WTC11 (cell line): ENCODE measurements around the gene NEURL1B. TPM values are rescaled to one million over a fixed set of nuclear protein-coding genes. Genes with fewer than 3 reads are reported as not detected.
A peak's percentile ranks its signal among the peaks of the same experiment; 100 is the strongest.

Experiments used
- ATAC-seq: fragments of 200-7000 bp; cut with Tn5 transposase; 2 replicates; pipeline ENCODE4 v1.10.0; 2021; ENCODE audit warnings: mild to moderate bottlenecking, moderate library complexity
- CTCF ChIA-PET: fragments of 300-600 bp; sonication (Branson Sonifier 250); formaldehyde crosslinking; loops from one replicate; lab custom pipeline; 2021; ENCODE audit warnings: antibody characterized with exemption; lab: Charles Lee
- POLR2A ChIA-PET: fragments of 350-600 bp; sonication (Branson Sonifier 250); formaldehyde crosslinking; loops from one replicate; lab custom pipeline; 2021; ENCODE audit warnings: antibody characterized with exemption; lab: Charles Lee
- DNase-seq: peaks from one replicate; pipeline ENCODE4 v3.0.0; 2021; ENCODE audit warnings: low spot score
- H3K27ac Mint-ChIP-seq: 2 replicates; pipeline ENCODE4 v1.8.0; 2021; ENCODE audit warnings: mixed read lengths
- H3K27me3 Mint-ChIP-seq: 2 replicates; pipeline ENCODE4 v1.8.0; 2021; ENCODE audit warnings: low read depth, mild to moderate bottlenecking, moderate library complexity, mixed read lengths
- H3K36me3 Mint-ChIP-seq: 2 replicates; pipeline ENCODE4 v1.8.0; 2021; ENCODE audit warnings: mixed read lengths
- H3K4me1 Mint-ChIP-seq: 2 replicates; pipeline ENCODE4 v1.8.0; 2022; ENCODE audit warnings: mixed read lengths
- H3K4me3 Mint-ChIP-seq: 2 replicates; pipeline ENCODE4 v1.8.0; 2021; ENCODE audit warnings: mild to moderate bottlenecking, moderate library complexity, mixed read lengths
- H3K9me3 Mint-ChIP-seq: 2 replicates; pipeline ENCODE4 v1.8.0; 2021; ENCODE audit warnings: mixed read lengths
- CREB1 ChIP-seq: sonication (generic); formaldehyde crosslinking; IDR thresholded peaks from 2 replicates; pipeline ENCODE4 v1.8.0; 2023; ENCODE audit warnings: mild to moderate bottlenecking, missing genetic modification reagents
- EMX1 ChIP-seq: fragments of 250-450 bp; sonication (Bioruptor Pico); IDR thresholded peaks from 2 replicates; pipeline ENCODE4 v1.8.0; 2021; ENCODE audit warnings: mild to moderate bottlenecking
- ESRRA ChIP-seq: sonication (generic); formaldehyde crosslinking; IDR thresholded peaks from 2 replicates; pipeline ENCODE4 v1.8.1; 2022; ENCODE audit warnings: mild to moderate bottlenecking, missing genetic modification reagents, borderline replicate concordance
- FOXK1 ChIP-seq: sonication (generic); formaldehyde crosslinking; IDR thresholded peaks from 2 replicates; pipeline ENCODE4 v1.8.0; 2022; ENCODE audit warnings: mild to moderate bottlenecking, moderate library complexity, missing genetic modification reagents
- HMGA2 ChIP-seq: fragments of 250-450 bp; sonication (Bioruptor Pico); IDR thresholded peaks from 2 replicates; pipeline ENCODE4 v1.4.0; 2021; ENCODE audit warnings: mild to moderate bottlenecking, moderate library complexity
- JUN ChIP-seq: sonication (generic); formaldehyde crosslinking; IDR thresholded peaks from 2 replicates; pipeline ENCODE4 v1.8.0; 2023; ENCODE audit warnings: mild to moderate bottlenecking, missing genetic modification reagents
- MXD4 ChIP-seq: fragments of 250-450 bp; sonication (Bioruptor Pico); IDR thresholded peaks from 2 replicates; pipeline ENCODE4 v1.8.0; 2021; ENCODE audit warnings: mild to moderate bottlenecking, moderate library complexity, borderline replicate concordance
- NFYB ChIP-seq: sonication (generic); formaldehyde crosslinking; conservative IDR thresholded peaks from 2 replicates; pipeline ENCODE4 v1.8.0; 2022; ENCODE audit warnings: low read depth, missing genetic modification reagents
- NR1H2 ChIP-seq: sonication (generic); formaldehyde crosslinking; IDR thresholded peaks from 2 replicates; pipeline ENCODE4 v1.9.0; 2021; ENCODE audit warnings: mild to moderate bottlenecking, moderate library complexity, missing genetic modification reagents
- NR3C1 ChIP-seq: sonication (generic); formaldehyde crosslinking; conservative IDR thresholded peaks from 2 replicates; pipeline ENCODE4 v1.8.1; 2023; ENCODE audit warnings: low read depth, mild to moderate bottlenecking, missing genetic modification reagents
- OVOL2 ChIP-seq: fragments of 250-450 bp; sonication (Bioruptor Pico); IDR thresholded peaks from 2 replicates; pipeline ENCODE4 v1.9.0; 2021; ENCODE audit warnings: mild to moderate bottlenecking, borderline replicate concordance
- RELA ChIP-seq: sonication (generic); formaldehyde crosslinking; IDR thresholded peaks from 2 replicates; pipeline ENCODE4 v1.8.1; 2022; ENCODE audit warnings: missing genetic modification reagents, mild to moderate bottlenecking, borderline replicate concordance
- RORB ChIP-seq: fragments of 250-450 bp; sonication (Bioruptor Pico); IDR thresholded peaks from 2 replicates; pipeline ENCODE4 v1.9.0; 2021; ENCODE audit warnings: mild to moderate bottlenecking
- SMAD3 ChIP-seq: sonication (generic); formaldehyde crosslinking; IDR thresholded peaks from 2 replicates; pipeline ENCODE4 v1.8.0; 2022; ENCODE audit warnings: missing genetic modification reagents, mild to moderate bottlenecking, borderline replicate concordance
- TEAD1 ChIP-seq: sonication (generic); formaldehyde crosslinking; IDR thresholded peaks from 2 replicates; pipeline ENCODE4 v1.8.0; 2022; ENCODE audit warnings: mild to moderate bottlenecking, missing genetic modification reagents
- ZNF232 ChIP-seq: sonication (generic); formaldehyde crosslinking; IDR thresholded peaks from 2 replicates; pipeline ENCODE4 v1.8.0; 2022; ENCODE audit warnings: mild to moderate bottlenecking, missing genetic modification reagents
- ZNF671 ChIP-seq: fragments of 250-450 bp; sonication (Bioruptor Pico); IDR thresholded peaks from 2 replicates; pipeline ENCODE4 v1.8.0; 2021; ENCODE audit warnings: mild to moderate bottlenecking
- total RNA-seq: library from RNA; stranded (reverse); gene quantifications from 3 replicates; pipeline ENCODE4 v1.2.3, GENCODE V29; 2021
- TF ChIP-seq, protein P1 (sequence below): sonication (generic); formaldehyde crosslinking; IDR thresholded peaks from 2 replicates; pipeline ENCODE4 v1.8.0; 2022; ENCODE audit warnings: mild to moderate bottlenecking, missing genetic modification reagents
- TF ChIP-seq, protein P2 (sequence below): sonication (generic); formaldehyde crosslinking; IDR thresholded peaks from 2 replicates; pipeline ENCODE4 v1.8.0; 2022; ENCODE audit warnings: mild to moderate bottlenecking, missing genetic modification reagents
- TF ChIP-seq, protein P3 (sequence below): sonication (generic); formaldehyde crosslinking; IDR thresholded peaks from 2 replicates; pipeline ENCODE4 v1.8.1; 2023; ENCODE audit warnings: mild to moderate bottlenecking, moderate library complexity, missing genetic modification reagents
- TF ChIP-seq, protein P4 (sequence below): fragments of 250-450 bp; sonication (Bioruptor Pico); IDR thresholded peaks from 2 replicates; pipeline ENCODE4 v1.9.0; 2021; ENCODE audit warnings: mild to moderate bottlenecking
- TF ChIP-seq, protein P5 (sequence below): fragments of 250-450 bp; sonication (Bioruptor Pico); conservative IDR thresholded peaks from 2 replicates; pipeline ENCODE4 v1.9.0; 2021; ENCODE audit warnings: mild to moderate bottlenecking
- TF ChIP-seq, protein P6 (sequence below): sonication (generic); formaldehyde crosslinking; IDR thresholded peaks from 2 replicates; pipeline ENCODE4 v1.8.1; 2023; ENCODE audit warnings: mild to moderate bottlenecking, missing genetic modification reagents

NEURL1B gene
- total RNA-seq, 1 experiment from 2014 or later = 9.8 TPM

DNA sequence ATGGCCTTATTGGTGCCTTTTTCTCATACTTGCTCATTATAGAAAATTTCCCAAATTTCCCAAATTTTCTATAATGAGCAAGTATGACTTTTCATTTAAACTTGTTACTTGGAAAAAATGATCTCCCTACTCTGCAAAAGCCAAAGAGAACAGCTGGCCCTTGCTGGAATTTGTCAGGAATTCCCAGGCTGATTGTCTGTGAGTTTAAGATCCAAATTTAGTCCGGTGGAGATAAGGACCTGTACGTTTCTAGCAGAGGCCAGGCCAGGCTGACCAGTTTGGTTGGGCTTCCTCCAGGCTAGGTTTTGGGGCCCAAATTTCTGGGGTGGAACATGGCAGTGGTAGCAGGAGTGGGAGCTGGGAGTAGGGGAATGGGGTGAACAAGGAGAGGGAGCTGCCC, 51.9 kb downstream of the NEURL1B start:
- H3K9me3 Mint-ChIP-seq = no peaks in the 10 kb centered on the region
- H3K4me3 Mint-ChIP-seq = no peak overlapping the region
- H3K27ac Mint-ChIP-seq = 0 out of 2 replicates have a peak overlapping the region, but pooled peaks have one; percentile 17
- POLR2A ChIA-PET = no interaction called here
- peaks cover 12% of the 10 kb centered on the region for H3K27me3 Mint-ChIP-seq
- CTCF ChIA-PET = interaction anchor here (9.6 kb wide), 1 partner anchor 27 kb away, joined by 100 read pairs; no protein-coding TSS in a partner anchor
- H3K4me1 Mint-ChIP-seq = peaks cover 24% of the 10 kb centered on the region
- DNase-seq = no peak
- ATAC-seq = no peak
- TF ChIP-seq RORB (CRISPR knock-in tag) (no peak), FOXK1 (CRISPR knock-in tag) (no peak), ZNF671 (CRISPR knock-in tag) (no peak), ESRRA (no peak), SMAD3 (CRISPR knock-in tag) (no peak), NFYB (CRISPR knock-in tag) (no peak), EMX1 (CRISPR knock-in tag) (no peak)
- TF ChIP-seq, protein P1, sequence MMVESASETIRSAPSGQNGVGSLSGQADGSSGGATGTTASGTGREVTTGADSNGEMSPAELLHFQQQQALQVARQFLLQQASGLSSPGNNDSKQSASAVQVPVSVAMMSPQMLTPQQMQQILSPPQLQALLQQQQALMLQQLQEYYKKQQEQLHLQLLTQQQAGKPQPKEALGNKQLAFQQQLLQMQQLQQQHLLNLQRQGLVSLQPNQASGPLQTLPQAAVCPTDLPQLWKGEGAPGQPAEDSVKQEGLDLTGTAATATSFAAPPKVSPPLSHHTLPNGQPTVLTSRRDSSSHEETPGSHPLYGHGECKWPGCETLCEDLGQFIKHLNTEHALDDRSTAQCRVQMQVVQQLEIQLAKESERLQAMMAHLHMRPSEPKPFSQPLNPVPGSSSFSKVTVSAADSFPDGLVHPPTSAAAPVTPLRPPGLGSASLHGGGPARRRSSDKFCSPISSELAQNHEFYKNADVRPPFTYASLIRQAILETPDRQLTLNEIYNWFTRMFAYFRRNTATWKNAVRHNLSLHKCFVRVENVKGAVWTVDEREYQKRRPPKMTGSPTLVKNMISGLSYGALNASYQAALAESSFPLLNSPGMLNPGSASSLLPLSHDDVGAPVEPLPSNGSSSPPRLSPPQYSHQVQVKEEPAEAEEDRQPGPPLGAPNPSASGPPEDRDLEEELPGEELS = no peak
- H3K36me3 Mint-ChIP-seq = no peaks in the 10 kb centered on the region

DNA sequence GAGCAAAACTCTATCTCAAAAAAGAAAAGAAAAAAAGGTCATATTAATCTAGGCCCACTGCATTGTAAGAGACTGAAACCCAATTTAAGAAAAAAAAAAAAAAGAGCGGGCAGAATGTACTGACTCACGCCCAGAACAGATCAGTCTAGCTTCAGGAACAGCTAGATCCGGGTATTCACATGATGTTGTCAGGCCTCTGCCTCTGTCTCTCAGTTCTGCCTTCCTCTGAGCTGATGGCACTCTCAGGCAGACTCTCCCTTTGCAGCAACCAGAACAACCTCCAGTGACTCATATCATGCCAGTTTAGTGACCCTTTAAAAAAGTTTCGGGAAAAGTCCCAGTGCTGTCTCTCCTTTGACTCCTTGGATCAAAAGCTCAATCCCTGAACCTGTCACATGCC, 53.0 kb downstream of the NEURL1B start:
- POLR2A ChIA-PET = interaction anchor here (2.3 kb wide), 1 partner anchor 27 kb away, joined by 5 read pairs; no protein-coding TSS in a partner anchor
- H3K4me3 Mint-ChIP-seq = no peak overlapping the region
- no peak for ATAC-seq
- CTCF ChIA-PET = interaction anchor here (0.9 to 9.6 kb wide), 4 partner anchors 21 to 232 kb away, joined by 4 to 100 read pairs (median 52); no protein-coding TSS in a partner anchor
- H3K27ac Mint-ChIP-seq = no peak overlapping the region
- peaks cover 12% of the 10 kb centered on the region for H3K27me3 Mint-ChIP-seq
- H3K36me3 Mint-ChIP-seq = no peaks in the 10 kb centered on the region
- TF ChIP-seq NR3C1 (CRISPR knock-in tag) = no peak
- no peak for TF ChIP-seq CREB1 (CRISPR knock-in tag)
- no peak for TF ChIP-seq NR1H2 (CRISPR knock-in tag)
- no peak for TF ChIP-seq JUN (CRISPR knock-in tag)
- TF ChIP-seq, protein P2, sequence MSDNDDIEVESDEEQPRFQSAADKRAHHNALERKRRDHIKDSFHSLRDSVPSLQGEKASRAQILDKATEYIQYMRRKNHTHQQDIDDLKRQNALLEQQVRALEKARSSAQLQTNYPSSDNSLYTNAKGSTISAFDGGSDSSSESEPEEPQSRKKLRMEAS (CRISPR knock-in tag) = no peak
- no peak for TF ChIP-seq ZNF232
- TF ChIP-seq, all 79 proteins: peak for 0
- Mint-ChIP-seq H3K9me3 (no peaks in the 10 kb centered on the region), H3K4me1 (peaks cover 21% of the 10 kb centered on the region)
- DNase-seq = no peak

DNA sequence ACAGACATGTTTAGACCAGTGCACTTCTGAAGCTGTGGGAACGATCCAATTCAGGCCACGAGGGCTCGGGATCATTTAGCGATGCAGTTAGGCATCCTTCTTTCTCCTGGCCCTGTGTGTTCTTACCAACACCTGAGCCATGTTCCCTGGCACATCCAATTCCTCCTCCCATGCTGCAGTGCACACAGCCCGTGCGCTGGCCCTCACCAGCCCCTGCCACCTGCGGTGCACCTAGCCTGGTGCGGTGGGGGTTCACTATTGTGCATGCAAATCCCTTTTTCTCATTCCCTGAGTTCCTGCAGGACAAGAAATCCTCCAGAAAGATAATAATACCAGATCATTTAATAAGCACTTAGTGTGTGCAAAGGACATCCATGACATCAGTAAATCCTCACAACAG, 53.5 kb downstream of the NEURL1B start:
- H3K4me3 Mint-ChIP-seq = no peak overlapping the region
- DNase-seq (no peak), ATAC-seq (no peak)
- H3K27ac Mint-ChIP-seq = no peak overlapping the region
- no peaks in the 10 kb centered on the region for H3K9me3 Mint-ChIP-seq
- ChIA-PET CTCF (interaction anchor here (0.9 to 9.6 kb wide), 4 partner anchors 20 to 233 kb away, joined by 4 to 100 read pairs (median 52); no protein-coding TSS in a partner anchor), POLR2A (interaction anchor here (2.3 kb wide), 1 partner anchor 28 kb away, joined by 5 read pairs; no protein-coding TSS in a partner anchor)
- peaks cover 15% of the 10 kb centered on the region for H3K27me3 Mint-ChIP-seq
- peaks cover 25% of the 10 kb centered on the region for H3K4me1 Mint-ChIP-seq
- H3K36me3 Mint-ChIP-seq = no peaks in the 10 kb centered on the region
- TF ChIP-seq CREB1 (CRISPR knock-in tag) (no peak), RELA (no peak), MXD4 (CRISPR knock-in tag) (no peak), HMGA2 (no peak), SMAD3 (CRISPR knock-in tag) (no peak), OVOL2 (CRISPR knock-in tag) (no peak), TEAD1 (CRISPR knock-in tag) (no peak)
- TF ChIP-seq, protein P3, sequence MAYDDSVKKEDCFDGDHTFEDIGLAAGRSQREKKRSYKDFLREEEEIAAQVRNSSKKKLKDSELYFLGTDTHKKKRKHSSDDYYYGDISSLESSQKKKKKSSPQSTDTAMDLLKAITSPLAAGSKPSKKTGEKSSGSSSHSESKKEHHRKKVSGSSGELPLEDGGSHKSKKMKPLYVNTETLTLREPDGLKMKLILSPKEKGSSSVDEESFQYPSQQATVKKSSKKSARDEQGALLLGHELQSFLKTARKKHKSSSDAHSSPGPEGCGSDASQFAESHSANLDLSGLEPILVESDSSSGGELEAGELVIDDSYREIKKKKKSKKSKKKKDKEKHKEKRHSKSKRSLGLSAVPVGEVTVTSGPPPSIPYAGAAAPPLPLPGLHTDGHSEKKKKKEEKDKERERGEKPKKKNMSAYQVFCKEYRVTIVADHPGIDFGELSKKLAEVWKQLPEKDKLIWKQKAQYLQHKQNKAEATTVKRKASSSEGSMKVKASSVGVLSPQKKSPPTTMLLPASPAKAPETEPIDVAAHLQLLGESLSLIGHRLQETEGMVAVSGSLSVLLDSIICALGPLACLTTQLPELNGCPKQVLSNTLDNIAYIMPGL (CRISPR knock-in tag) = no peak
- TF ChIP-seq, protein P4, sequence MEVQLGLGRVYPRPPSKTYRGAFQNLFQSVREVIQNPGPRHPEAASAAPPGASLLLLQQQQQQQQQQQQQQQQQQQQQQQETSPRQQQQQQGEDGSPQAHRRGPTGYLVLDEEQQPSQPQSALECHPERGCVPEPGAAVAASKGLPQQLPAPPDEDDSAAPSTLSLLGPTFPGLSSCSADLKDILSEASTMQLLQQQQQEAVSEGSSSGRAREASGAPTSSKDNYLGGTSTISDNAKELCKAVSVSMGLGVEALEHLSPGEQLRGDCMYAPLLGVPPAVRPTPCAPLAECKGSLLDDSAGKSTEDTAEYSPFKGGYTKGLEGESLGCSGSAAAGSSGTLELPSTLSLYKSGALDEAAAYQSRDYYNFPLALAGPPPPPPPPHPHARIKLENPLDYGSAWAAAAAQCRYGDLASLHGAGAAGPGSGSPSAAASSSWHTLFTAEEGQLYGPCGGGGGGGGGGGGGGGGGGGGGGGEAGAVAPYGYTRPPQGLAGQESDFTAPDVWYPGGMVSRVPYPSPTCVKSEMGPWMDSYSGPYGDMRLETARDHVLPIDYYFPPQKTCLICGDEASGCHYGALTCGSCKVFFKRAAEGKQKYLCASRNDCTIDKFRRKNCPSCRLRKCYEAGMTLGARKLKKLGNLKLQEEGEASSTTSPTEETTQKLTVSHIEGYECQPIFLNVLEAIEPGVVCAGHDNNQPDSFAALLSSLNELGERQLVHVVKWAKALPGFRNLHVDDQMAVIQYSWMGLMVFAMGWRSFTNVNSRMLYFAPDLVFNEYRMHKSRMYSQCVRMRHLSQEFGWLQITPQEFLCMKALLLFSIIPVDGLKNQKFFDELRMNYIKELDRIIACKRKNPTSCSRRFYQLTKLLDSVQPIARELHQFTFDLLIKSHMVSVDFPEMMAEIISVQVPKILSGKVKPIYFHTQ = no peak
- TF ChIP-seq, protein P5, sequence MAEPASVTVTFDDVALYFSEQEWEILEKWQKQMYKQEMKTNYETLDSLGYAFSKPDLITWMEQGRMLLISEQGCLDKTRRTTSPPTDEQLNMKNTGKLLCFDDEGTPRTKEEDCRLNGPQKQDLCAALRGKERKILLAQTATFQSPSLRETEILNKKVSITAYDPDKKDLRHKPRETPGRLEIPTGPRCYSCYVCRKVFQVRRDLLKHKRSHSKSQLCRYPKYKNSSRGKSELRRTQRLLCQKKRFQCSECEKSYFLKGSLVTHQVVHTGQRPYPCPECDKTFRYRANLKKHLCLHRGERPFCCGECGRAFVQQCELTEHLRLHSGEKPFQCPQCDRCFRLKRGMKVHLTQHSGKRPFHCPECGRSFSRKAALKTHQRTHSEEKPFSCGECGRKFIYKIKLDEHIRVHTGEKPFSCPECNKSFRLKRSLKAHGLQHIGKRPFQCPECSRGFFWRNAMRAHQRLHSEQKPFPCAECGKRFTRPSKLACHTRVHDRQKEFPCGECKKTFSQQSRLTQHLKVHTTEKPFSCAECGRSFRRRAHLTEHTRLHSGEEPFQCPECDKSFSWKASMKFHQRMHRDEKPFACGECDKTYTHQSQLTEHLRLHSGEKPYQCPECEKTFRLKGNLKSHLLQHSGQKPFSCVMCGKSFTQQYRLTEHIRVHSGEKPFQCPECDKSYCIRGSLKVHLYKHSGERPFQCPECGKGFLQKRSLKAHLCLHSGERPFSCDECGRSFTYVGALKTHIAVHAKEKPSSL = no peak
- TF ChIP-seq, protein P6, sequence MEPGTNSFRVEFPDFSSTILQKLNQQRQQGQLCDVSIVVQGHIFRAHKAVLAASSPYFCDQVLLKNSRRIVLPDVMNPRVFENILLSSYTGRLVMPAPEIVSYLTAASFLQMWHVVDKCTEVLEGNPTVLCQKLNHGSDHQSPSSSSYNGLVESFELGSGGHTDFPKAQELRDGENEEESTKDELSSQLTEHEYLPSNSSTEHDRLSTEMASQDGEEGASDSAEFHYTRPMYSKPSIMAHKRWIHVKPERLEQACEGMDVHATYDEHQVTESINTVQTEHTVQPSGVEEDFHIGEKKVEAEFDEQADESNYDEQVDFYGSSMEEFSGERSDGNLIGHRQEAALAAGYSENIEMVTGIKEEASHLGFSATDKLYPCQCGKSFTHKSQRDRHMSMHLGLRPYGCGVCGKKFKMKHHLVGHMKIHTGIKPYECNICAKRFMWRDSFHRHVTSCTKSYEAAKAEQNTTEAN (CRISPR knock-in tag) = no peak
